Ovary (tissue), 9 donors: ENCODE measurements around the gene ULBP2. TPM values are rescaled to one million over a fixed set of nuclear protein-coding genes. Genes with fewer than 3 reads are reported as not detected.

Experiments
- DNase-seq, 5 donors: peaks; one replicate each; pipeline ENCODE4 v3.0.0-alpha.2; 2019 to 2020
- H3K27ac ChIP-seq, 2 donors: fragments of 200-600 bp; one replicate each; pipeline versions ENCODE4 v1.5.1 to v1.8.0; 2019 to 2022
- H3K27me3 ChIP-seq: fragments of 200-600 bp; one replicate; pipeline ENCODE4 v1.8.0; 2022
- H3K36me3 ChIP-seq: fragments of 200-600 bp; sonication (generic); one replicate; pipeline ENCODE4 v1.5.1; 2019
- H3K4me1 ChIP-seq: one replicate; pipeline ENCODE4 v1.8.1; 2013; ENCODE audit warnings: mild to moderate bottlenecking, moderate library complexity; ENCODE audit not compliant: insufficient read depth
- H3K4me3 ChIP-seq: fragments of 200-600 bp; sonication (generic); one replicate; pipeline ENCODE4 v1.5.1; 2017
- H3K9me3 ChIP-seq, 2 donors: fragments of 200-600 bp in 1 of 2; sonication (generic) in 1 of 2; one replicate each; pipeline versions ENCODE4 v1.5.1 to v1.8.1; 2013 to 2019; ENCODE audit warnings: mild to moderate bottlenecking in 1 of 2, moderate library complexity in 1 of 2
- CTCF ChIP-seq, 3 donors: fragments of 450-650 bp in 2 of 3; fragments of 200-600 bp in 1 of 3; IDR thresholded peaks; one replicate each; pipeline versions ENCODE4 v1.5.1 to v1.8.0; 2016 to 2022; ENCODE audit warnings: antibody characterized with exemption in 3 of 3, mild to moderate bottlenecking in 1 of 3
- EP300 ChIP-seq: sonication (generic); formaldehyde crosslinking; IDR thresholded peaks from one replicate; pipeline ENCODE4 v1.6.1; 2017; ENCODE audit warnings: antibody characterized with exemption
- POLR2A ChIP-seq: fragments of 450-650 bp; IDR thresholded peaks from one replicate; pipeline ENCODE4 v1.6.1; 2017; ENCODE audit warnings: antibody characterized with exemption, mild to moderate bottlenecking, moderate library complexity
- WGBS, 3 donors: extraction: QIAGEN DNeasy Blood & Tissue Kit in 1 of 3; methylation state at CpG; one replicate each; pipeline versions ENCODE4 v1.1.5 to v1.1.7; 2013 to 2017; 5-methylcytosine and 5-hydroxymethylcytosine counted together
- intact Hi-C, 4 donors: fragments of 100-400 bp; cut with DNase I; formaldehyde crosslinking; loops; one replicate each; pipeline versions ENCODE4 v1.11.0 to v1.15.1; 2022 to 2023
- polyA plus RNA-seq, 2 donors: library from polyadenylated mRNA; stranded (reverse); fragments of 200-250 nt in 1 of 2; fragments of 350-450 nt in 1 of 2; fragmentation: Illumina TruSeq in 1 of 2; extraction: RNeasy Lipid Tissue Mini Kit (QIAGEN cat#74804) in 1 of 2; gene quantifications; one replicate each; pipeline ENCODE4 v1.2.3, GENCODE V29; 2013 to 2014
- total RNA-seq, 7 donors: library from RNA; depleted of rRNA in 2 of 7; stranded (reverse); fragments of >200 nt in 2 of 7; fragmentation: NEBNext Ultra II Directional in 3 of 7; extraction: Animal tissue kit (Norgen Biotek cat#: 25700) in 3 of 7; gene quantifications; one replicate each; pipeline versions ENCODE4 v1.1.0 to v1.2.4, GENCODE V29; 2016 to 2023
- donor health status: DM: no; HTN: no; CAD: no; lungs with moderate emphysema.
- donor health status: DM: no; HTN: no; CAD: no.
- donor health status: Bipolar disorder and iron deficiency.
- donor health status: DM: yes; HTN: yes; CAD: no.
- donor health status: DM: no; HTN: no; CAD: no.
- donor health status: DM: yes; HTN: yes; CAD: no.

Gene ULBP2
- total and polyA plus RNA-seq, 9 donors, result 0.08 to 3.6 (median 0.23) TPM; not detected in 6

GRCh38 chr6:149913085-149913484, 28.7 kb upstream of the ULBP2 start:
- no peak for TF ChIP-seq EP300
- TF ChIP-seq CTCF (IDR thresholded peaks at IDR 0.05), result no peak
- no peak for TF ChIP-seq POLR2A
- Histone ChIP-seq H3K36me3 (no peaks in the 10 kb centered on the region), H3K27me3 (no peaks in the 10 kb centered on the region), H3K4me3 (no peak overlapping the region), H3K4me1 (no peaks in the 10 kb centered on the region), H3K27ac (no peak overlapping the region), H3K9me3 (no peaks in the 10 kb centered on the region)
- intact Hi-C loops, result no loop called here
- no peak for DNase-seq
- WGBS, 3 donors, result 67 to 82% (median 68%) methylated on average over 2 of the region's 2 CpGs

GRCh38 chr6:149913540-149914240, 28.1 kb upstream of the ULBP2 start:
- TF ChIP-seq POLR2A, result no peak
- TF ChIP-seq EP300, result no peak
- no peak for TF ChIP-seq CTCF (IDR thresholded peaks at IDR 0.05)
- no peaks in the 10 kb centered on the region for H3K27me3 ChIP-seq
- no peaks in the 10 kb centered on the region for H3K9me3 ChIP-seq
- H3K4me1 ChIP-seq, result no peaks in the 10 kb centered on the region
- WGBS, 3 donors, result 73 to 87% (median 81%) methylated on average over 9 of the region's 9 CpGs
- peak in 1 of 5 donors; percentile 10 for DNase-seq
- intact Hi-C loops, result no loop called here
- no peak overlapping the region for H3K4me3 ChIP-seq
- no peaks in the 10 kb centered on the region for H3K36me3 ChIP-seq
- H3K27ac ChIP-seq, result no peak overlapping the region

GRCh38 chr6:149915970-149916865, 25.6 kb upstream of the ULBP2 start:
- no peaks in the 10 kb centered on the region for H3K9me3 ChIP-seq
- no peaks in the 10 kb centered on the region for H3K4me1 ChIP-seq
- no peak overlapping the region for H3K4me3 ChIP-seq
- intact Hi-C loops, result no loop called here
- H3K27me3 ChIP-seq, result no peaks in the 10 kb centered on the region
- TF ChIP-seq CTCF (IDR thresholded peaks at IDR 0.05) (no peak), EP300 (no peak), POLR2A (no peak)
- no peaks in the 10 kb centered on the region for H3K36me3 ChIP-seq
- no peak overlapping the region for H3K27ac ChIP-seq
- 88 to 92% (median 92%) methylated on average over 10 of the region's 10 CpGs for WGBS, 3 donors
- DNase-seq, result peak in 1 of 5 donors; percentile 18

GRCh38 chr6:149917679-149918078, 24.1 kb upstream of the ULBP2 start:
- Histone ChIP-seq H3K4me1 (peaks cover 2% of the 10 kb centered on the region), H3K27ac (no peak overlapping the region), H3K36me3 (no peaks in the 10 kb centered on the region), H3K27me3 (no peaks in the 10 kb centered on the region), H3K4me3 (no peak overlapping the region), H3K9me3 (no peaks in the 10 kb centered on the region)
- no peak for DNase-seq
- intact Hi-C loops, result no loop called here
- 94 to 97% (median 96%) methylated on average over 2 of the region's 2 CpGs for WGBS, 3 donors
- TF ChIP-seq POLR2A (no peak), EP300 (no peak), CTCF (IDR thresholded peaks at IDR 0.05) (no peak)
